Stimulated activated CD4-positive, alpha-beta T cell treated with anti-CD3 and anti-CD28 coated beads, TNF-alpha, amount 100 ng/mL, for 24 hours (primary cell): ENCODE results near the gene SERPINB13.

ENCODE experiments used
- DNase-seq, 3 experiments: peaks; one replicate each; pipeline ENCODE4 v3.0.0-alpha.2; 2020; ENCODE audit warnings: low read depth in 3 of 3

The SERPINB13 gene

GRCh38 chr18:63648241-63648640, 61.1 kb downstream of the SERPINB13 start:
- DNase-seq = no peak
